VCaP (cell line): ENCODE data around the gene FAM184B.
A peak's percentile ranks its signal among the peaks of the same experiment; 100 is the strongest.

Source experiments
- H3K27ac ChIP-seq: fragments of 450-650 bp; 2 replicates; pipeline ENCODE4 v1.5.1; 2017
- CTCF ChIP-seq: fragments of 450-650 bp; conservative IDR thresholded peaks from 2 replicates; pipeline ENCODE4 v1.5.1; 2017; ENCODE audit warnings: mild to moderate bottlenecking, moderate library complexity

FAM184B gene

GRCh38 chr4:17614416-17615299, 166.8 kb downstream of the FAM184B start, which contains the start of gene MED28:
MED28 (plus strand) TSS chr4:17614641; CDS start chr4:17614655, 14 bp downstream.
- TF ChIP-seq CTCF, result no peak; the same call in 1 of the 2 replicates

GRCh38 chr4:17613761-17614415, 167.5 kb downstream of the FAM184B start:
- TF ChIP-seq CTCF, result no peak; the same call in 1 of the 2 replicates

More at GRCh38 chr4:17614416-17615299, 166.8 kb downstream of the FAM184B start, which contains the start of gene MED28:
- H3K27ac ChIP-seq, result peak within 1 kb of the TSS; percentile 80

GRCh38 chr4:17605236-17605635, 176.2 kb downstream of the FAM184B start:
- no peak for TF ChIP-seq CTCF
- H3K27ac ChIP-seq, result no peak overlapping the region

More at GRCh38 chr4:17613761-17614415, 167.5 kb downstream of the FAM184B start:
- H3K27ac ChIP-seq, result peak overlapping the region; percentile 80

- TF ChIP-seq CTCF, result no peak
- no peak overlapping the region for H3K27ac ChIP-seq
These were observed 181.6 kb downstream of the FAM184B start for GRCh38 chr4:17599826-17600225.

GRCh38 chr4:17597517-17597916, 183.9 kb downstream of the FAM184B start:
- TF ChIP-seq CTCF, result peak; percentile 79

GRCh38 chr4:17595471-17596005, 185.9 kb downstream of the FAM184B start:
- TF ChIP-seq CTCF, result no peak
- no peak overlapping the region for H3K27ac ChIP-seq

More at GRCh38 chr4:17597517-17597916, 183.9 kb downstream of the FAM184B start:
- no peak overlapping the region for H3K27ac ChIP-seq

GRCh38 chr4:17589355-17589754, 192.1 kb downstream of the FAM184B start:
- no peak for TF ChIP-seq CTCF
- no peak overlapping the region for H3K27ac ChIP-seq
